Ovary (tissue), 3 donors: ENCODE data around the gene NKX2-2.

Experiments
- CTCF ChIP-seq, 3 donors: fragments of 450-650 bp in 2 of 3; fragments of 200-600 bp in 1 of 3; IDR thresholded peaks; one replicate each; pipeline versions ENCODE4 v1.5.1 to v1.8.0; 2016 to 2022; ENCODE audit warnings: antibody characterized with exemption in 3 of 3, mild to moderate bottlenecking in 1 of 3
- EP300 ChIP-seq: sonication (generic); formaldehyde crosslinking; IDR thresholded peaks from one replicate; pipeline ENCODE4 v1.6.1; 2017; ENCODE audit warnings: antibody characterized with exemption
- POLR2A ChIP-seq: fragments of 450-650 bp; IDR thresholded peaks from one replicate; pipeline ENCODE4 v1.6.1; 2017; ENCODE audit warnings: antibody characterized with exemption, mild to moderate bottlenecking, moderate library complexity
- donor health status: DM: no; HTN: no; CAD: no.

GRCh38 chr20:21554985-21555384, 41.1 kb upstream of the NKX2-2 start:
- TF ChIP-seq CTCF (IDR thresholded peaks at IDR 0.05) (no peak), POLR2A (no peak), EP300 (no peak)
